ENCODE data around the gene RBMS1.

The RBMS1 gene

GRCh38 chr2:160533482-160533881 is 39.9 kb upstream of the RBMS1 start:
- CTCF ChIA-PET: interaction anchor here (1.0 to 1.2 kb wide), 2 partner anchors 12 to 17 kb away, joined by 4 read pairs; no protein-coding TSS in a partner anchor
- POLR2A ChIA-PET: no interaction called here
- no peak for DNase-seq (ENCODE audit: extremely low spot score)
- TF ChIP-seq CTCF (IDR thresholded peaks at IDR 0.05; ENCODE audit: control extremely low read depth, extremely low read depth, low read depth, missing control alignments): no peak

- POLR2A ChIA-PET: no interaction called here
- TF ChIP-seq CTCF (IDR thresholded peaks at IDR 0.05; ENCODE audit: control extremely low read depth, extremely low read depth, low read depth, missing control alignments): no peak
- CTCF ChIA-PET: no interaction called here
- DNase-seq (ENCODE audit: extremely low spot score): no peak
Measured at GRCh38 chr2:160532388-160532787, 38.8 kb upstream of the RBMS1 start.

GRCh38 chr2:160522951-160523710 is 29.5 kb upstream of the RBMS1 start:
- no peak for DNase-seq (ENCODE audit: extremely low spot score)
- ChIA-PET POLR2A (no interaction called here), CTCF (interaction anchor here (0.8 to 1.3 kb wide), 2 partner anchors 12 to 56 kb away, joined by 3 to 4 read pairs; no protein-coding TSS in a partner anchor)
- no peak for TF ChIP-seq CTCF (IDR thresholded peaks at IDR 0.05; ENCODE audit: control extremely low read depth, extremely low read depth, low read depth, missing control alignments)

- ChIA-PET POLR2A (no interaction called here), CTCF (no interaction called here)
- no peak for DNase-seq (ENCODE audit: extremely low spot score)
- no peak for TF ChIP-seq CTCF (IDR thresholded peaks at IDR 0.05; ENCODE audit: control extremely low read depth, extremely low read depth, low read depth, missing control alignments)
Measured at GRCh38 chr2:160517731-160518130, 24.1 kb upstream of the RBMS1 start.

- TF ChIP-seq CTCF (IDR thresholded peaks at IDR 0.05; ENCODE audit: control extremely low read depth, extremely low read depth, low read depth, missing control alignments): no peak
Measured at GRCh38 chr2:160516547-160517365, 23.1 kb upstream of the RBMS1 start.

GRCh38 chr2:160515120-160515519 is 21.5 kb upstream of the RBMS1 start:
- no peak for DNase-seq (ENCODE audit: extremely low spot score)
- TF ChIP-seq CTCF (IDR thresholded peaks at IDR 0.05; ENCODE audit: control extremely low read depth, extremely low read depth, low read depth, missing control alignments): no peak
- ChIA-PET CTCF (no interaction called here), POLR2A (no interaction called here)

More at GRCh38 chr2:160516547-160517365, 23.1 kb upstream of the RBMS1 start:
- DNase-seq (ENCODE audit: extremely low spot score): no peak
- ChIA-PET CTCF (interaction anchor here (0.9 kb wide), 1 partner anchor 17 kb away, joined by 4 read pairs; no protein-coding TSS in a partner anchor), POLR2A (no interaction called here)

Measured in GM10248 (cell line).